ENCODE results near the gene FAM114A1. TPM values are rescaled to one million over a fixed set of nuclear protein-coding genes. Genes with fewer than 3 reads are reported as not detected.
"Not testable (repeated sequence)": the region's sequence is repeated elsewhere in the genome, so short reads cannot be mapped to it uniquely, and the experiment has no call there.

FAM114A1 gene
- total and polyA plus RNA-seq, 4 donors: 22.1 to 108 (median 53.9) TPM

DNA sequence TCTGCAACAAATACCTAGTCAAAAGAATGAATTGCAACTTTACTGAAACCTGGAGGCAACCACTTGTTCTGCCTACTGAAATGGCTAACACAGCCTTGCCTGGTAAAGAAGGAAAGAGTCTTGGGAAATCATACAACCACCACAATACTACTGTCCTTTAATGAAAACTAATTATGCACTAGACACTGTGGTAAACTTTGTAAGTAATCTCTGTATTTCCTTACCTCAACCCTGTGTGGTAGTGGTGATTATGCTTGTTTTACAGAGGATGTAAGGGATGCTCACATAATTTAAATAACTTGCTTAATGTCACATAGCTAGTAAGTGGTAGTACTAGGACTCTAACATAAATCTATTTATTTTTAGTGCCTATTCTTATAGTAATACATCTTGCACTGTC, 119.9 kb downstream of the FAM114A1 start:
- H3K27me3 ChIP-seq (ENCODE audit: control insufficient read depth in 4 of 4, insufficient read depth in 4 of 4, low read length in 3 of 4): no peaks in the 10 kb centered on the region
- H3K36me3 ChIP-seq (ENCODE audit: control insufficient read depth in 4 of 4, insufficient read depth in 3 of 4, low read depth in 1 of 4, low read length in 3 of 4): no peaks in the 10 kb centered on the region
- H3K9me3 ChIP-seq (ENCODE audit: control insufficient read depth in 4 of 4, low read length in 3 of 4): no peaks in the 10 kb centered on the region
- no peak overlapping the region for H3K27ac ChIP-seq (ENCODE audit: low read depth in 1 of 2, low read length in 2 of 2)
- TF ChIP-seq TAF1 (conservative IDR thresholded peaks at IDR 0.05) (no peak), RAD21 (IDR thresholded peaks at IDR 0.05) (no peak), SP1 (IDR thresholded peaks at IDR 0.05) (no peak), FOXA2 (IDR thresholded peaks at IDR 0.05) (no peak), YY1 (IDR thresholded peaks at IDR 0.05) (no peak), RXRA (IDR thresholded peaks at IDR 0.05) (no peak), HNF4A (conservative IDR thresholded peaks at IDR 0.05) (no peak), GABPA (IDR thresholded peaks at IDR 0.05 in 1 of 2, conservative IDR thresholded peaks at IDR 0.05 in 1 of 2) (no peak), HNF4G (IDR thresholded peaks at IDR 0.05) (no peak), FOXA1 (IDR thresholded peaks at IDR 0.05) (no peak), EGR1 (IDR thresholded peaks at IDR 0.05; ENCODE audit: low read depth in 2 of 2) (no peak)
- TF ChIP-seq, protein P1, sequence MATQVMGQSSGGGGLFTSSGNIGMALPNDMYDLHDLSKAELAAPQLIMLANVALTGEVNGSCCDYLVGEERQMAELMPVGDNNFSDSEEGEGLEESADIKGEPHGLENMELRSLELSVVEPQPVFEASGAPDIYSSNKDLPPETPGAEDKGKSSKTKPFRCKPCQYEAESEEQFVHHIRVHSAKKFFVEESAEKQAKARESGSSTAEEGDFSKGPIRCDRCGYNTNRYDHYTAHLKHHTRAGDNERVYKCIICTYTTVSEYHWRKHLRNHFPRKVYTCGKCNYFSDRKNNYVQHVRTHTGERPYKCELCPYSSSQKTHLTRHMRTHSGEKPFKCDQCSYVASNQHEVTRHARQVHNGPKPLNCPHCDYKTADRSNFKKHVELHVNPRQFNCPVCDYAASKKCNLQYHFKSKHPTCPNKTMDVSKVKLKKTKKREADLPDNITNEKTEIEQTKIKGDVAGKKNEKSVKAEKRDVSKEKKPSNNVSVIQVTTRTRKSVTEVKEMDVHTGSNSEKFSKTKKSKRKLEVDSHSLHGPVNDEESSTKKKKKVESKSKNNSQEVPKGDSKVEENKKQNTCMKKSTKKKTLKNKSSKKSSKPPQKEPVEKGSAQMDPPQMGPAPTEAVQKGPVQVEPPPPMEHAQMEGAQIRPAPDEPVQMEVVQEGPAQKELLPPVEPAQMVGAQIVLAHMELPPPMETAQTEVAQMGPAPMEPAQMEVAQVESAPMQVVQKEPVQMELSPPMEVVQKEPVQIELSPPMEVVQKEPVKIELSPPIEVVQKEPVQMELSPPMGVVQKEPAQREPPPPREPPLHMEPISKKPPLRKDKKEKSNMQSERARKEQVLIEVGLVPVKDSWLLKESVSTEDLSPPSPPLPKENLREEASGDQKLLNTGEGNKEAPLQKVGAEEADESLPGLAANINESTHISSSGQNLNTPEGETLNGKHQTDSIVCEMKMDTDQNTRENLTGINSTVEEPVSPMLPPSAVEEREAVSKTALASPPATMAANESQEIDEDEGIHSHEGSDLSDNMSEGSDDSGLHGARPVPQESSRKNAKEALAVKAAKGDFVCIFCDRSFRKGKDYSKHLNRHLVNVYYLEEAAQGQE (IDR thresholded peaks at IDR 0.05): no peak
- TF ChIP-seq, protein P2, sequence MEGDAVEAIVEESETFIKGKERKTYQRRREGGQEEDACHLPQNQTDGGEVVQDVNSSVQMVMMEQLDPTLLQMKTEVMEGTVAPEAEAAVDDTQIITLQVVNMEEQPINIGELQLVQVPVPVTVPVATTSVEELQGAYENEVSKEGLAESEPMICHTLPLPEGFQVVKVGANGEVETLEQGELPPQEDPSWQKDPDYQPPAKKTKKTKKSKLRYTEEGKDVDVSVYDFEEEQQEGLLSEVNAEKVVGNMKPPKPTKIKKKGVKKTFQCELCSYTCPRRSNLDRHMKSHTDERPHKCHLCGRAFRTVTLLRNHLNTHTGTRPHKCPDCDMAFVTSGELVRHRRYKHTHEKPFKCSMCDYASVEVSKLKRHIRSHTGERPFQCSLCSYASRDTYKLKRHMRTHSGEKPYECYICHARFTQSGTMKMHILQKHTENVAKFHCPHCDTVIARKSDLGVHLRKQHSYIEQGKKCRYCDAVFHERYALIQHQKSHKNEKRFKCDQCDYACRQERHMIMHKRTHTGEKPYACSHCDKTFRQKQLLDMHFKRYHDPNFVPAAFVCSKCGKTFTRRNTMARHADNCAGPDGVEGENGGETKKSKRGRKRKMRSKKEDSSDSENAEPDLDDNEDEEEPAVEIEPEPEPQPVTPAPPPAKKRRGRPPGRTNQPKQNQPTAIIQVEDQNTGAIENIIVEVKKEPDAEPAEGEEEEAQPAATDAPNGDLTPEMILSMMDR (IDR thresholded peaks at IDR 0.05; ENCODE audit: low read depth, low read length, missing input control): no peak
- TF ChIP-seq, protein P3, sequence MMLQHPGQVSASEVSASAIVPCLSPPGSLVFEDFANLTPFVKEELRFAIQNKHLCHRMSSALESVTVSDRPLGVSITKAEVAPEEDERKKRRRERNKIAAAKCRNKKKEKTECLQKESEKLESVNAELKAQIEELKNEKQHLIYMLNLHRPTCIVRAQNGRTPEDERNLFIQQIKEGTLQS (IDR thresholded peaks at IDR 0.05): no peak
- TF ChIP-seq, protein P4, sequence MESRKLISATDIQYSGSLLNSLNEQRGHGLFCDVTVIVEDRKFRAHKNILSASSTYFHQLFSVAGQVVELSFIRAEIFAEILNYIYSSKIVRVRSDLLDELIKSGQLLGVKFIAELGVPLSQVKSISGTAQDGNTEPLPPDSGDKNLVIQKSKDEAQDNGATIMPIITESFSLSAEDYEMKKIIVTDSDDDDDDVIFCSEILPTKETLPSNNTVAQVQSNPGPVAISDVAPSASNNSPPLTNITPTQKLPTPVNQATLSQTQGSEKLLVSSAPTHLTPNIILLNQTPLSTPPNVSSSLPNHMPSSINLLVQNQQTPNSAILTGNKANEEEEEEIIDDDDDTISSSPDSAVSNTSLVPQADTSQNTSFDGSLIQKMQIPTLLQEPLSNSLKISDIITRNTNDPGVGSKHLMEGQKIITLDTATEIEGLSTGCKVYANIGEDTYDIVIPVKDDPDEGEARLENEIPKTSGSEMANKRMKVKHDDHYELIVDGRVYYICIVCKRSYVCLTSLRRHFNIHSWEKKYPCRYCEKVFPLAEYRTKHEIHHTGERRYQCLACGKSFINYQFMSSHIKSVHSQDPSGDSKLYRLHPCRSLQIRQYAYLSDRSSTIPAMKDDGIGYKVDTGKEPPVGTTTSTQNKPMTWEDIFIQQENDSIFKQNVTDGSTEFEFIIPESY (IDR thresholded peaks at IDR 0.05): no peak
- no peak overlapping the region for H3K9ac ChIP-seq (ENCODE audit: low read depth in 1 of 2, low read length in 2 of 2)
- no peak overlapping the region for H3K4me3 ChIP-seq (ENCODE audit: low read depth in 1 of 3, low read length in 3 of 3)
- no peak for DNase-seq (ENCODE audit: low spot score)
- peaks cover 2 to 12% (median 3%) of the 10 kb centered on the region in 4 donors for H3K4me1 ChIP-seq (ENCODE audit: control insufficient read depth in 4 of 4, insufficient read depth in 4 of 4, low read length in 3 of 4)

DNA sequence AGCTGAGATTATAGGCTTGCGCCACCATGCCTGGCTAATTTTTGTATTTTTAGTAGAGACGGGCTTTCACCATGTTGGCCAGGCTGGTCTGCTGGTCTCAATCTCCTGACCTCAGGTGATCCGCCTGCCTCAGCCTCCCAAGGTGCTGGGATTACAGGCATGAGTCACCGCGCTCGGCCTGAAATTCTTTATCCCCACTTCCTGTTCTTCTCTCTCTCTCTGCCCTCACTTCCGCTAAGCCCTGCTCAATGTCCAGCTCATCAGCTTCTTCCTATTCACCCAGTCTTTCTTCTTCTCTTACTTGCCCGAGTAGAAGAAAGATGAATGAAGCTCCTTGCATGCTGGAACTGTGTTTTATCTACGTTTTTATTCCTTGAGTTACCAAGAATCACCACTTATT, 120.7 kb downstream of the FAM114A1 start:
- not testable (repeated sequence) for H3K27ac ChIP-seq (ENCODE audit: low read depth in 1 of 2, low read length in 2 of 2); H3K9me3 ChIP-seq (ENCODE audit: control insufficient read depth in 4 of 4, low read length in 3 of 4); H3K27me3 ChIP-seq (ENCODE audit: control insufficient read depth in 4 of 4, insufficient read depth in 4 of 4, low read length in 3 of 4); H3K4me3 ChIP-seq (ENCODE audit: low read depth in 1 of 3, low read length in 3 of 3); H3K9ac ChIP-seq (ENCODE audit: low read depth in 1 of 2, low read length in 2 of 2); H3K36me3 ChIP-seq (ENCODE audit: control insufficient read depth in 4 of 4, insufficient read depth in 3 of 4, low read depth in 1 of 4, low read length in 3 of 4); DNase-seq (ENCODE audit: low spot score)
- peaks cover 2 to 14% (median 4%) of the 10 kb centered on the region in 4 donors for H3K4me1 ChIP-seq (ENCODE audit: control insufficient read depth in 4 of 4, insufficient read depth in 4 of 4, low read length in 3 of 4)
- 86% methylated on average over 9 of the region's 9 CpGs for WGBS

All from liver (tissue), 9 donors.